ENCODE data around the gene CST9.

- no peak for TF ChIP-seq POLR2A (IDR thresholded peaks at IDR 0.05; ENCODE audit: low read depth)
- no peak for TF ChIP-seq CTCF (IDR thresholded peaks at IDR 0.05)
- TF ChIP-seq POLR2AphosphoS5 (IDR thresholded peaks at IDR 0.05): no peak
- TF ChIP-seq EP300 (IDR thresholded peaks at IDR 0.05): no peak
Observed at GRCh38 chr20:23649830-23650417, 44.2 kb upstream of the CST9 start.

Data from esophagus muscularis mucosa (tissue), 4 donors.